ENCODE data around the gene TMEM138. TPM values are rescaled to one million over a fixed set of nuclear protein-coding genes. Genes with fewer than 3 reads are reported as not detected.
A peak's percentile ranks its signal among the peaks of the same experiment; 100 is the strongest.

The TMEM138 gene
- total RNA-seq, 1 donor from 2014 or later = 18.8 TPM

DNA sequence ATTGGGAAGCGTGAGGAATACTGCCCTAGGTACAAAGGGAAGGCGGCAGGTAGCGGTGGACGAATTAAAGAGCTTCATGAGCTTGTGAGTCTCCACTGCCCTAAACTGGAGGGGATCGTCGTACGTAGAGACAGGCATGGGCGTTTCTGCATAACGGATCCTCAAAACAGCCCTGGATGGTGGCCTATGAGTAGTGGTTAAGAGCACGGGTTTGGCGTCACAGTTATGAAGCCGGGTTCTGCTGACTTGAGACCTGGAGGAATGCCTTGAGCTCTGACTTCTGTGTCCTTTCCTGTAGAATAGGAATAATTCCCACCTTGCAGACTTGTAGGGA, 335 bp downstream of the TMEM138 start:
- Mint-ChIP-seq H3K9me3 (ENCODE audit: unreplicated experiment) (no peaks in the 10 kb centered on the region), H3K36me3 (ENCODE audit: low read depth, unreplicated experiment) (peaks cover 6% of the 10 kb centered on the region), H3K4me3 (ENCODE audit: unreplicated experiment) (peak overlapping the region; percentile 99), H3K27me3 (ENCODE audit: unreplicated experiment) (peaks cover 14% of the 10 kb centered on the region), H3K4me1 (ENCODE audit: unreplicated experiment) (peaks cover 33% of the 10 kb centered on the region), H3K27ac (ENCODE audit: unreplicated experiment) (peak overlapping the region; percentile 100)
- peak; percentile 24 for DNase-seq (ENCODE audit: low spot score)
- TF ChIP-seq, protein P1, sequence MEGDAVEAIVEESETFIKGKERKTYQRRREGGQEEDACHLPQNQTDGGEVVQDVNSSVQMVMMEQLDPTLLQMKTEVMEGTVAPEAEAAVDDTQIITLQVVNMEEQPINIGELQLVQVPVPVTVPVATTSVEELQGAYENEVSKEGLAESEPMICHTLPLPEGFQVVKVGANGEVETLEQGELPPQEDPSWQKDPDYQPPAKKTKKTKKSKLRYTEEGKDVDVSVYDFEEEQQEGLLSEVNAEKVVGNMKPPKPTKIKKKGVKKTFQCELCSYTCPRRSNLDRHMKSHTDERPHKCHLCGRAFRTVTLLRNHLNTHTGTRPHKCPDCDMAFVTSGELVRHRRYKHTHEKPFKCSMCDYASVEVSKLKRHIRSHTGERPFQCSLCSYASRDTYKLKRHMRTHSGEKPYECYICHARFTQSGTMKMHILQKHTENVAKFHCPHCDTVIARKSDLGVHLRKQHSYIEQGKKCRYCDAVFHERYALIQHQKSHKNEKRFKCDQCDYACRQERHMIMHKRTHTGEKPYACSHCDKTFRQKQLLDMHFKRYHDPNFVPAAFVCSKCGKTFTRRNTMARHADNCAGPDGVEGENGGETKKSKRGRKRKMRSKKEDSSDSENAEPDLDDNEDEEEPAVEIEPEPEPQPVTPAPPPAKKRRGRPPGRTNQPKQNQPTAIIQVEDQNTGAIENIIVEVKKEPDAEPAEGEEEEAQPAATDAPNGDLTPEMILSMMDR (IDR thresholded peaks at IDR 0.05; ENCODE audit: unreplicated experiment) = no peak

GRCh38 chr11:61364012-61364675, 2.0 kb downstream of the TMEM138 start:
- H3K9me3 Mint-ChIP-seq (ENCODE audit: unreplicated experiment) = no peaks in the 10 kb centered on the region
- peak overlapping the region; percentile 65 for H3K4me3 Mint-ChIP-seq (ENCODE audit: unreplicated experiment)
- DNase-seq (ENCODE audit: low spot score) = no peak
- H3K36me3 Mint-ChIP-seq (ENCODE audit: low read depth, unreplicated experiment) = peaks cover 18% of the 10 kb centered on the region
- peaks cover 32% of the 10 kb centered on the region for H3K4me1 Mint-ChIP-seq (ENCODE audit: unreplicated experiment)
- TF ChIP-seq, protein P1 (IDR thresholded peaks at IDR 0.05; ENCODE audit: unreplicated experiment) = no peak
- H3K27ac Mint-ChIP-seq (ENCODE audit: unreplicated experiment) = no peak overlapping the region
- peaks cover 12% of the 10 kb centered on the region for H3K27me3 Mint-ChIP-seq (ENCODE audit: unreplicated experiment)

- TF ChIP-seq, protein P1 (IDR thresholded peaks at IDR 0.05; ENCODE audit: unreplicated experiment) = no peak
- DNase-seq (ENCODE audit: low spot score) = no peak
- Mint-ChIP-seq H3K4me1 (ENCODE audit: unreplicated experiment) (peaks cover 13% of the 10 kb centered on the region), H3K4me3 (ENCODE audit: unreplicated experiment) (no peak overlapping the region), H3K36me3 (ENCODE audit: low read depth, unreplicated experiment) (peaks cover 40% of the 10 kb centered on the region), H3K27me3 (ENCODE audit: unreplicated experiment) (peaks cover 6% of the 10 kb centered on the region), H3K9me3 (ENCODE audit: unreplicated experiment) (peaks cover 7% of the 10 kb centered on the region), H3K27ac (ENCODE audit: unreplicated experiment) (no peak overlapping the region)
Observed at GRCh38 chr11:61367406-61367805, 5.2 kb downstream of the TMEM138 start.

DNA sequence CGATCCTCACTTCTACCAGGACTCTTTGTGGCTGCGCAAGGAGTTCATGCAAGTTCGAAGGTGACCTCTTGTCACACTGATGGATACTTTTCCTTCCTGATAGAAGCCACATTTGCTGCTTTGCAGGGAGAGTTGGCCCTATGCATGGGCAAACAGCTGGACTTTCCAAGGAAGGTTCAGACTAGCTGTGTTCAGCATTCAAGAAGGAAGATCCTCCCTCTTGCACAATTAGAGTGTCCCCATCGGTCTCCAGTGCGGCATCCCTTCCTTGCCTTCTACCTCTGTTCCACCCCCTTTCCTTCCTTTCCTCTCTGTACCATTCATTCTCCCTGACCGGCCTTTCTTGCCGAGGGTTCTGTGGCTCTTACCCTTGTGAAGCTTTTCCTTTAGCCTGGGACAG, 6.5 kb downstream of the TMEM138 start:
- peaks cover 40% of the 10 kb centered on the region for H3K36me3 Mint-ChIP-seq (ENCODE audit: low read depth, unreplicated experiment)
- TF ChIP-seq, protein P1 (IDR thresholded peaks at IDR 0.05; ENCODE audit: unreplicated experiment) = no peak
- H3K9me3 Mint-ChIP-seq (ENCODE audit: unreplicated experiment) = peaks cover 7% of the 10 kb centered on the region
- H3K4me3 Mint-ChIP-seq (ENCODE audit: unreplicated experiment) = peak overlapping the region; percentile 9
- peaks cover 3% of the 10 kb centered on the region for H3K4me1 Mint-ChIP-seq (ENCODE audit: unreplicated experiment)
- DNase-seq (ENCODE audit: low spot score) = no peak
- peaks cover 1% of the 10 kb centered on the region for H3K27me3 Mint-ChIP-seq (ENCODE audit: unreplicated experiment)
- no peak overlapping the region for H3K27ac Mint-ChIP-seq (ENCODE audit: unreplicated experiment)

Data from endothelial cell (in vitro differentiated cells).